T-helper 22 cell (primary cell): Measurements from ENCODE around the gene NFIA.

Source experiments
- DNase-seq: peaks from one replicate; pipeline ENCODE4 v3.0.0-alpha.2; 2020; ENCODE audit warnings: low read depth

Gene NFIA

GRCh38 chr1:61152469-61153105 is 70.2 kb downstream of the NFIA start:
- DNase-seq: no peak

GRCh38 chr1:61156576-61157467 is 74.5 kb downstream of the NFIA start:
- no peak for DNase-seq

GRCh38 chr1:61157468-61157987 is 75.2 kb downstream of the NFIA start:
- no peak for DNase-seq

- no peak for DNase-seq
These were observed 76.2 kb downstream of the NFIA start for GRCh38 chr1:61158591-61158990.

GRCh38 chr1:61160526-61160925 is 78.2 kb downstream of the NFIA start:
- no peak for DNase-seq

GRCh38 chr1:61162520-61163258 is 80.3 kb downstream of the NFIA start:
- DNase-seq: no peak

GRCh38 chr1:61163355-61163754 is 81.0 kb downstream of the NFIA start:
- DNase-seq: no peak

- no peak for DNase-seq
These were observed 83.0 kb downstream of the NFIA start for GRCh38 chr1:61165402-61165801.

- DNase-seq: no peak
These were observed 84.9 kb downstream of the NFIA start for GRCh38 chr1:61167309-61167708.

GRCh38 chr1:61169045-61169444 is 86.7 kb downstream of the NFIA start:
- no peak for DNase-seq

GRCh38 chr1:61169634-61170033 is 87.3 kb downstream of the NFIA start:
- no peak for DNase-seq

- no peak for DNase-seq
These were observed 88.2 kb downstream of the NFIA start for GRCh38 chr1:61170328-61171238.

- no peak for DNase-seq
These were observed 89.0 kb downstream of the NFIA start for GRCh38 chr1:61171346-61171745.

- DNase-seq: no peak
These were observed 89.6 kb downstream of the NFIA start for GRCh38 chr1:61171974-61172373.

- DNase-seq: no peak
These were observed 90.8 kb downstream of the NFIA start for GRCh38 chr1:61173118-61173517.

GRCh38 chr1:61174060-61174795 is 91.9 kb downstream of the NFIA start:
- no peak for DNase-seq

GRCh38 chr1:61175976-61176375 is 93.6 kb downstream of the NFIA start:
- no peak for DNase-seq

GRCh38 chr1:61181067-61182038 is 99.0 kb downstream of the NFIA start:
- DNase-seq: no peak

- no peak for DNase-seq
These were observed 99.7 kb downstream of the NFIA start for GRCh38 chr1:61182049-61182448.

GRCh38 chr1:61182480-61182879 is 100.1 kb downstream of the NFIA start:
- no peak for DNase-seq
